ENCODE results near the gene PDE6B. TPM values are rescaled to one million over a fixed set of nuclear protein-coding genes. Genes with fewer than 3 reads are reported as not detected.

Gene PDE6B
- 1 to 10 TPM in 1 of 4 donors, under 1 TPM in 1, not detected in 2; 0.98 to 1.3 TPM for total RNA-seq

GRCh38 chr4:624705-625590, at the start of gene PDE6B:
Gene PDE6B, plus strand, starts transcription at chr4:625573. Its CDS starts 54 bp downstream, at chr4:625627.
- DNase-seq (ENCODE audit: low spot score in 2 of 2) = no peak
- no peaks in the 10 kb centered on the region for H3K9me3 ChIP-seq
- no peaks in the 10 kb centered on the region for H3K36me3 ChIP-seq
- no peak within 1 kb of the TSS for H3K4me3 ChIP-seq
- 66 to 83% methylated on average over 12 to 15 of the region's 21 CpGs for WGBS, 2 donors
- H3K27me3 ChIP-seq = no peaks in the 10 kb centered on the region
- H3K27ac ChIP-seq = no peak within 1 kb of the TSS
- TF ChIP-seq POLR2A (IDR thresholded peaks at IDR 0.05) (no peak), CTCF (IDR thresholded peaks at IDR 0.05) (no peak), EP300 (IDR thresholded peaks at IDR 0.05) (no peak)
- H3K4me1 ChIP-seq = no peaks in the 10 kb centered on the region

- no peak for DNase-seq (ENCODE audit: low spot score in 2 of 2)
- H3K36me3 ChIP-seq = no peaks in the 10 kb centered on the region
- H3K4me3 ChIP-seq = peak within 1 kb of the TSS in 1 of 4 donors; percentile 23
- H3K27ac ChIP-seq = no peak within 1 kb of the TSS
- H3K9me3 ChIP-seq = peaks cover 0 to 4% (median 0%) of the 10 kb centered on the region in 4 donors
- no peak for TF ChIP-seq POLR2A (IDR thresholded peaks at IDR 0.05)
- TF ChIP-seq EP300 (IDR thresholded peaks at IDR 0.05) = no peak
- no peak for TF ChIP-seq CTCF (IDR thresholded peaks at IDR 0.05)
- WGBS, 2 donors = 1 to 3% methylated on average over 11 to 14 of the region's 60 CpGs
- H3K4me1 ChIP-seq = peaks cover 0 to 30% (median 0%) of the 10 kb centered on the region in 4 donors
- peaks cover 4 to 70% of the 10 kb centered on the region in 2 donors for H3K27me3 ChIP-seq
Measured at GRCh38 chr4:576245-576821, 49.0 kb upstream of the PDE6B start, which contains the start of gene TMEM271. Gene TMEM271, minus strand, starts transcription at chr4:576295. Its CDS starts 233 bp downstream, at chr4:576062.

- Histone ChIP-seq H3K27ac (no peak overlapping the region), H3K36me3 (no peaks in the 10 kb centered on the region), H3K9me3 (peaks cover 0 to 3% (median 0%) of the 10 kb centered on the region in 4 donors), H3K27me3 (peaks cover 4 to 67% of the 10 kb centered on the region in 2 donors), H3K4me3 (no peak overlapping the region), H3K4me1 (peaks cover 0 to 30% (median 0%) of the 10 kb centered on the region in 4 donors)
- TF ChIP-seq CTCF (IDR thresholded peaks at IDR 0.05) = no peak
- WGBS, 2 donors = 1 to 3% methylated on average over 12 to 23 of the region's 37 CpGs
- no peak for DNase-seq (ENCODE audit: low spot score in 2 of 2)
Measured at GRCh38 chr4:576991-577498, 48.3 kb upstream of the PDE6B start.

- TF ChIP-seq CTCF (IDR thresholded peaks at IDR 0.05) = no peak
- no peak for TF ChIP-seq POLR2A (IDR thresholded peaks at IDR 0.05)
- no peak for TF ChIP-seq EP300 (IDR thresholded peaks at IDR 0.05)
- DNase-seq (ENCODE audit: low spot score in 2 of 2) = no peak
- no peak overlapping the region for H3K27ac ChIP-seq
- H3K9me3 ChIP-seq = no peaks in the 10 kb centered on the region
- no peaks in the 10 kb centered on the region for H3K36me3 ChIP-seq
- H3K27me3 ChIP-seq = peaks cover 4 to 59% of the 10 kb centered on the region in 2 donors
- no peak overlapping the region for H3K4me3 ChIP-seq
- WGBS, 2 donors = 2 to 4% methylated on average over 27 to 33 of the region's 52 CpGs
- H3K4me1 ChIP-seq = peaks cover 0 to 30% (median 0%) of the 10 kb centered on the region in 4 donors
Measured at GRCh38 chr4:577499-578450, 47.6 kb upstream of the PDE6B start.
